HCT116 (cell line): ENCODE results near the gene AKAP5. TPM values are rescaled to one million over a fixed set of nuclear protein-coding genes. Genes with fewer than 3 reads are reported as not detected.

Experiments used
- ATAC-seq: fragments of 200-7000 bp; cut with Tn5 transposase; 2 replicates; pipeline ENCODE4 v1.9.1; 2020; ENCODE audit warnings: mild to moderate bottlenecking, moderate library complexity
- BruUV-seq: library from RNA; stranded (reverse); fragments of 400-500 nt; replicated peaks from 2 replicates; lab custom pipeline; 2021; lab: Mats Ljungman, UMichigan
- CTCF ChIA-PET: fragments of 300-600 bp; sonication (Branson Sonifier 250); formaldehyde crosslinking; loops from one replicate; lab custom pipeline; 2021; ENCODE audit warnings: antibody characterized with exemption; lab: Charles Lee
- POLR2A ChIA-PET: fragments of 300-600, 350-600 bp; sonication (Branson Sonifier 250); formaldehyde crosslinking; loops from one replicate; lab custom pipeline; 2021; ENCODE audit warnings: antibody characterized with exemption; lab: Charles Lee
- RAD21 ChIA-PET, 2 experiments: fragments of 300-600 bp; sonication (Branson Sonifier 250); formaldehyde crosslinking; loops; one replicate each; lab custom pipeline; 2023; ENCODE audit warnings: low total read pairs in 2 of 2; ENCODE audit not compliant: uncharacterized antibody in 2 of 2, unreplicated experiment in 2 of 2, low non-redundant PET in 1 of 2; lab: Charles Lee
- DNase-seq: peaks from one replicate; pipeline ENCODE4 v3.0.0-alpha.2; 2010; ENCODE audit warnings: low read depth, low spot score
- H2AFZ ChIP-seq: fragments of 200-600 bp; shearing (Covaris generic), sonication (generic); 2 replicates; pipeline ENCODE4 v1.6.1; 2017; ENCODE audit warnings: low read depth, mixed run types, mixed read lengths, antibody characterized with exemption, low read length; ENCODE audit not compliant: poor library complexity, severe bottlenecking
- H3K27ac ChIP-seq: 2 replicates; pipeline ENCODE4 v1.5.1; 2012; ENCODE audit warnings: low read depth, low read length
- H3K27me3 ChIP-seq: fragments of 200-600 bp; sonication (generic); 2 replicates; pipeline ENCODE4 v1.6.1; 2016; ENCODE audit warnings: mixed run types, low read length, mixed read lengths; ENCODE audit not compliant: insufficient read depth
- H3K36me3 ChIP-seq, 2 experiments: fragments of 200-500 bp in 1 of 2; fragments of 200-600 bp in 1 of 2; sonication (Bioruptor generic) in 1 of 2; sonication (generic) in 1 of 2; 2 replicates each; pipeline versions ENCODE4 v1.5.1 to v1.6.1; 2014 to 2016; ENCODE audit warnings: low read length in 2 of 2, inconsistent platforms in 1 of 2, mixed read lengths in 1 of 2, mixed run types in 1 of 2; ENCODE audit not compliant: insufficient read depth in 2 of 2, control insufficient read depth in 1 of 2
- H3K4me1 ChIP-seq, 2 experiments: fragments of 200-600 bp in 1 of 2; sonication (generic) in 1 of 2; 2 replicates each; pipeline versions ENCODE4 v1.5.1 to v1.6.1; 2012 to 2017; ENCODE audit warnings: low read length in 2 of 2, inconsistent platforms in 1 of 2, mild to moderate bottlenecking in 1 of 2, mixed read lengths in 1 of 2, mixed run types in 1 of 2, moderate library complexity in 1 of 2; ENCODE audit not compliant: insufficient read depth in 2 of 2, control insufficient read depth in 1 of 2
- H3K4me2 ChIP-seq: fragments of 200-600 bp; sonication (generic); 2 replicates; pipeline ENCODE4 v1.6.1; 2017; ENCODE audit warnings: mixed run types, low read length, mixed read lengths
- H3K4me3 ChIP-seq, 2 experiments: fragments of 200-600 bp in 1 of 2; sonication (generic) in 1 of 2; replicated peaks in 1 of 2; 2 replicates each; pipeline ENCODE4 v1.5.1; 2011 to 2016; ENCODE audit warnings: low read length in 2 of 2, control low read depth in 1 of 2, low read depth in 1 of 2, mild to moderate bottlenecking in 1 of 2, mixed read lengths in 1 of 2, mixed run types in 1 of 2
- H3K79me2 ChIP-seq: fragments of 200-600 bp; sonication (generic); 2 replicates; pipeline ENCODE4 v1.6.1; 2017; ENCODE audit warnings: mild to moderate bottlenecking, mixed run types, low read length, moderate library complexity, mixed read lengths; ENCODE audit not compliant: insufficient read depth
- H3K9ac ChIP-seq: fragments of 200-600 bp; sonication (generic); 2 replicates; pipeline ENCODE4 v1.6.1; 2016; ENCODE audit warnings: low read length, mixed read lengths
- H3K9me2 ChIP-seq: fragments of 200-600 bp; sonication (generic), shearing (Covaris generic); 2 replicates; pipeline ENCODE4 v1.6.1; 2017; ENCODE audit warnings: mixed run types, mild to moderate bottlenecking, moderate library complexity; ENCODE audit not compliant: insufficient read depth
- H3K9me3 ChIP-seq, 2 experiments: fragments of 200-500 bp in 1 of 2; fragments of 200-600 bp in 1 of 2; sonication (Bioruptor generic) in 1 of 2; sonication (generic) in 1 of 2; 2 replicates each; pipeline ENCODE4 v1.6.1; 2014 to 2017; ENCODE audit warnings: low read length in 2 of 2, mixed read lengths in 2 of 2, inconsistent platforms in 1 of 2, low read depth in 1 of 2, mild to moderate bottlenecking in 1 of 2, mixed run types in 1 of 2, moderate library complexity in 1 of 2; ENCODE audit not compliant: control insufficient read depth in 1 of 2, insufficient read depth in 1 of 2
- H4K20me1 ChIP-seq: fragments of 200-600 bp; sonication (generic), shearing (Covaris generic); 2 replicates; pipeline ENCODE4 v1.6.1; 2017; ENCODE audit warnings: mixed run types, mild to moderate bottlenecking, moderate library complexity; ENCODE audit not compliant: insufficient read depth
- CBX3 ChIP-seq: IDR thresholded peaks from 2 replicates; pipeline ENCODE4 v1.6.1; 2012; ENCODE audit warnings: low read depth
- CEBPB ChIP-seq: IDR thresholded peaks from 2 replicates; pipeline ENCODE4 v1.6.1; 2012; ENCODE audit warnings: low read depth
- ELF1 ChIP-seq: IDR thresholded peaks from 2 replicates; pipeline ENCODE4 v1.6.1; 2012; ENCODE audit warnings: low read depth, borderline replicate concordance
- EZH2 ChIP-seq: fragments of 200-600 bp; sonication (generic); IDR thresholded peaks from 2 replicates; pipeline ENCODE4 v1.6.1; 2017; ENCODE audit warnings: antibody characterized with exemption, mixed run types
- EZH2phosphoT487 ChIP-seq: fragments of 200-600 bp; IDR thresholded peaks from 2 replicates; pipeline ENCODE4 v1.6.1; 2018; ENCODE audit warnings: antibody characterized with exemption, borderline replicate concordance
- FOSL1 ChIP-seq: IDR thresholded peaks from 2 replicates; pipeline ENCODE4 v1.6.1; 2012; ENCODE audit warnings: low read depth
- JUND ChIP-seq: IDR thresholded peaks from 2 replicates; pipeline ENCODE4 v1.6.1; 2012
- POLR2A ChIP-seq: IDR thresholded peaks from 2 replicates; pipeline ENCODE4 v1.7.0; 2011; ENCODE audit warnings: borderline replicate concordance; ENCODE audit not compliant: insufficient read depth, insufficient read length; ENCODE audit errors: extremely low read depth
- POLR2AphosphoS5 ChIP-seq: IDR thresholded peaks from 2 replicates; pipeline ENCODE4 v1.6.1; 2011; ENCODE audit warnings: mild to moderate bottlenecking, low read depth, low read length, moderate library complexity
- RAD21 ChIP-seq: IDR thresholded peaks from 2 replicates; pipeline ENCODE4 v1.6.1; 2012; ENCODE audit warnings: low read depth, mild to moderate bottlenecking
- SRF ChIP-seq: IDR thresholded peaks from 2 replicates; pipeline ENCODE4 v1.6.1; 2012; ENCODE audit warnings: low read depth
- YY1 ChIP-seq: IDR thresholded peaks from 2 replicates; pipeline ENCODE4 v1.6.1; 2011; ENCODE audit warnings: low read length, low read depth, moderate library complexity, mild to moderate bottlenecking; ENCODE audit not compliant: insufficient replicate concordance; ENCODE audit errors: extremely low read depth
- ZFX ChIP-seq: fragments of 450-650 bp; IDR thresholded peaks from 2 replicates; pipeline ENCODE4 v1.6.1; 2017
- ZNF274 ChIP-seq: fragments of 200-500 bp; sonication (Bioruptor generic); IDR thresholded peaks from 2 replicates; pipeline ENCODE4 v1.6.1; 2014; ENCODE audit warnings: mild to moderate bottlenecking, low read depth, low read length, inconsistent platforms
- intact Hi-C: fragments of 100-400 bp; cut with micrococcal nuclease; formaldehyde crosslinking; loops from 2 replicates; pipeline ENCODE4 v1.10.0; 2022
- total RNA-seq: library from RNA; stranded (reverse); gene quantifications from one replicate; pipeline ENCODE4 v1.2.1, GENCODE V29; 2021; ENCODE audit not compliant: unreplicated experiment
- TF ChIP-seq, protein P1 (sequence below), 3 experiments: fragments of 200-600 bp in 1 of 3; sonication (generic) in 1 of 3; IDR thresholded peaks in 2 of 3; conservative IDR thresholded peaks in 1 of 3; 2 replicates each; pipeline ENCODE4 v1.5.1; 2012 to 2017; ENCODE audit warnings: low read depth in 2 of 3, low read length in 2 of 3, antibody characterized with exemption in 1 of 3, borderline replicate concordance in 1 of 3, control low read depth in 1 of 3, mild to moderate bottlenecking in 1 of 3, mixed read lengths in 1 of 3, mixed run types in 1 of 3, moderate library complexity in 1 of 3; ENCODE audit not compliant: insufficient read depth in 1 of 3
- TF ChIP-seq, protein P2 (sequence below): IDR thresholded peaks from 2 replicates; pipeline ENCODE4 v1.6.1; 2012; ENCODE audit warnings: low read depth
- TF ChIP-seq, protein P3 (sequence below): IDR thresholded peaks from 2 replicates; pipeline ENCODE4 v1.6.1; 2012

AKAP5 gene
- total RNA-seq, 1 experiment from 2014 or later: 0.54 TPM

DNA sequence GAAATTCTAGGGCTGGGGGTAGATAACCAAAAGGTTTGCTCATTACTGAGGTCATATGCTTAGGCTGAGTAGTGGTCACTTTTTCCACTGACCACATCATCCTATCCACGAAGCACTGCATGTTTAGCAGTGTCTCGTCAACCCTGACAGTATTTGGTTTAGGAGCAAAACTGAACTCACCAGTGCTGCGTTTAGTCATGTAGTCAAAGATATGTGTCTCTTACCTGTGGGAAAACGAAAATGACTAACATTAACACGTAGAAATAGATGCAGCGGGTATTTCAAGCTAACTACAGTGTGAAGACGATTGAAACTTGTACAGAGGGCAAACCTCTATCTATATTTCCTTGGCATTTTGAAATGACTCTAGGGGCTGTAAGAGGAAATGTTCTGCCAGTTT lies 42.5 kb upstream of the AKAP5 start:
- Histone ChIP-seq H3K9ac (no peak overlapping the region), H3K4me3 (no peak overlapping the region), H3K4me1 (peaks cover 8 to 13% of the 10 kb centered on the region in 2 experiments), H3K27me3 (no peaks in the 10 kb centered on the region), H3K79me2 (no peaks in the 10 kb centered on the region), H3K36me3 (peaks cover 11 to 54% of the 10 kb centered on the region in 2 experiments; a peak in 3 of 4 replicates), H3K27ac (no peak overlapping the region), H2AFZ (no peak overlapping the region), H4K20me1 (no peaks in the 10 kb centered on the region), H3K9me2 (no peaks in the 10 kb centered on the region), H3K9me3 (no peaks in the 10 kb centered on the region), H3K4me2 (no peak overlapping the region)
- POLR2A ChIA-PET: interaction anchor here (0.6 kb wide), 1 partner anchor 35 kb away, joined by 5 read pairs; the partner anchor contains the start of gene MTHFD1
- DNase-seq: no peak
- CTCF ChIA-PET: no interaction called here
- BruUV-seq: no TSS peak
- RAD21 ChIA-PET: no interaction called here
- no peak for TF ChIP-seq POLR2AphosphoS5
- no peak for TF ChIP-seq ZNF274
- TF ChIP-seq ELF1: no peak
- no peak for TF ChIP-seq YY1
- no peak for ATAC-seq
- intact Hi-C loops: no loop called here

DNA sequence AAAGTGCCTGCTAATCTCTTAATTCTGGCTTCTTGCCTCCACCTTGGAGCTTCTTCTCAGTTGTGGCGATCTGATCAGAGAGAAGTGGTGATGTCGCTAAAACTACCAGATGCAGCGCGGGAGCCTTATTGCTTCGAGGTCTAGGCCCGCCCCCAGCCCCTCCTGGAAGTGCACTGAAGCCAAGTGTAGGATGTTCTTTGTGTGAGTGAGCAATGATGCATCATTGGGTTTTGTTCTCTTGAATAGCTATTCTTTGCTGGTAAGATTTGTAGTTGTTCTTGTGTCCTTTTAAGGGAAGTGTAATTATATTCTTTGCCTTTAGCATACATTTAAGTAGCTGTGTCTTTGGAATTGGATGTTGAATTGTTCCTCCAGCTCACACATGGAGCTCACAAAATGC lies 41.3 kb upstream of the AKAP5 start:
- H3K4me3 ChIP-seq: no peak overlapping the region
- peaks cover 14 to 53% of the 10 kb centered on the region in 2 experiments; a peak in 3 of 4 replicates for H3K36me3 ChIP-seq
- H3K9me3 ChIP-seq: no peaks in the 10 kb centered on the region
- no peaks in the 10 kb centered on the region for H3K79me2 ChIP-seq
- BruUV-seq: no TSS peak
- ChIA-PET POLR2A (no interaction called here), RAD21 (no interaction called here), CTCF (interaction anchor here (0.6 kb wide), 1 partner anchor 36 kb away, joined by 3 read pairs; the partner anchor contains the start of gene MTHFD1)
- H3K27ac ChIP-seq: no peak overlapping the region
- no peaks in the 10 kb centered on the region for H3K27me3 ChIP-seq
- no peak overlapping the region for H3K4me2 ChIP-seq
- no peaks in the 10 kb centered on the region for H4K20me1 ChIP-seq
- DNase-seq: no peak
- H3K4me1 ChIP-seq: peaks cover 8 to 13% of the 10 kb centered on the region in 2 experiments
- no peak overlapping the region for H2AFZ ChIP-seq
- ATAC-seq: no peak
- H3K9me2 ChIP-seq: no peaks in the 10 kb centered on the region
- no peak overlapping the region for H3K9ac ChIP-seq
- intact Hi-C loops: no loop called here
- TF ChIP-seq, protein P1, sequence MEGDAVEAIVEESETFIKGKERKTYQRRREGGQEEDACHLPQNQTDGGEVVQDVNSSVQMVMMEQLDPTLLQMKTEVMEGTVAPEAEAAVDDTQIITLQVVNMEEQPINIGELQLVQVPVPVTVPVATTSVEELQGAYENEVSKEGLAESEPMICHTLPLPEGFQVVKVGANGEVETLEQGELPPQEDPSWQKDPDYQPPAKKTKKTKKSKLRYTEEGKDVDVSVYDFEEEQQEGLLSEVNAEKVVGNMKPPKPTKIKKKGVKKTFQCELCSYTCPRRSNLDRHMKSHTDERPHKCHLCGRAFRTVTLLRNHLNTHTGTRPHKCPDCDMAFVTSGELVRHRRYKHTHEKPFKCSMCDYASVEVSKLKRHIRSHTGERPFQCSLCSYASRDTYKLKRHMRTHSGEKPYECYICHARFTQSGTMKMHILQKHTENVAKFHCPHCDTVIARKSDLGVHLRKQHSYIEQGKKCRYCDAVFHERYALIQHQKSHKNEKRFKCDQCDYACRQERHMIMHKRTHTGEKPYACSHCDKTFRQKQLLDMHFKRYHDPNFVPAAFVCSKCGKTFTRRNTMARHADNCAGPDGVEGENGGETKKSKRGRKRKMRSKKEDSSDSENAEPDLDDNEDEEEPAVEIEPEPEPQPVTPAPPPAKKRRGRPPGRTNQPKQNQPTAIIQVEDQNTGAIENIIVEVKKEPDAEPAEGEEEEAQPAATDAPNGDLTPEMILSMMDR (IDR thresholded peaks at IDR 0.05 in 2 of 3, conservative IDR thresholded peaks at IDR 0.05 in 1 of 3; ENCODE audit: borderline replicate concordance in 1 of 3, insufficient read depth in 1 of 3, low read depth in 2 of 3, low read length in 2 of 3): no peak
- no peak for TF ChIP-seq CEBPB
- TF ChIP-seq CBX3: no peak
- no peak for TF ChIP-seq POLR2A
- TF ChIP-seq ZFX: no peak
- TF ChIP-seq, protein P2, sequence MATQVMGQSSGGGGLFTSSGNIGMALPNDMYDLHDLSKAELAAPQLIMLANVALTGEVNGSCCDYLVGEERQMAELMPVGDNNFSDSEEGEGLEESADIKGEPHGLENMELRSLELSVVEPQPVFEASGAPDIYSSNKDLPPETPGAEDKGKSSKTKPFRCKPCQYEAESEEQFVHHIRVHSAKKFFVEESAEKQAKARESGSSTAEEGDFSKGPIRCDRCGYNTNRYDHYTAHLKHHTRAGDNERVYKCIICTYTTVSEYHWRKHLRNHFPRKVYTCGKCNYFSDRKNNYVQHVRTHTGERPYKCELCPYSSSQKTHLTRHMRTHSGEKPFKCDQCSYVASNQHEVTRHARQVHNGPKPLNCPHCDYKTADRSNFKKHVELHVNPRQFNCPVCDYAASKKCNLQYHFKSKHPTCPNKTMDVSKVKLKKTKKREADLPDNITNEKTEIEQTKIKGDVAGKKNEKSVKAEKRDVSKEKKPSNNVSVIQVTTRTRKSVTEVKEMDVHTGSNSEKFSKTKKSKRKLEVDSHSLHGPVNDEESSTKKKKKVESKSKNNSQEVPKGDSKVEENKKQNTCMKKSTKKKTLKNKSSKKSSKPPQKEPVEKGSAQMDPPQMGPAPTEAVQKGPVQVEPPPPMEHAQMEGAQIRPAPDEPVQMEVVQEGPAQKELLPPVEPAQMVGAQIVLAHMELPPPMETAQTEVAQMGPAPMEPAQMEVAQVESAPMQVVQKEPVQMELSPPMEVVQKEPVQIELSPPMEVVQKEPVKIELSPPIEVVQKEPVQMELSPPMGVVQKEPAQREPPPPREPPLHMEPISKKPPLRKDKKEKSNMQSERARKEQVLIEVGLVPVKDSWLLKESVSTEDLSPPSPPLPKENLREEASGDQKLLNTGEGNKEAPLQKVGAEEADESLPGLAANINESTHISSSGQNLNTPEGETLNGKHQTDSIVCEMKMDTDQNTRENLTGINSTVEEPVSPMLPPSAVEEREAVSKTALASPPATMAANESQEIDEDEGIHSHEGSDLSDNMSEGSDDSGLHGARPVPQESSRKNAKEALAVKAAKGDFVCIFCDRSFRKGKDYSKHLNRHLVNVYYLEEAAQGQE: no peak
- TF ChIP-seq EZH2: no peak
- no peak for TF ChIP-seq POLR2AphosphoS5
- TF ChIP-seq ZNF274: no peak
- no peak for TF ChIP-seq EZH2phosphoT487
- TF ChIP-seq SRF: no peak
- no peak for TF ChIP-seq RAD21
- TF ChIP-seq FOSL1: no peak
- TF ChIP-seq JUND: no peak
- TF ChIP-seq, protein P3, sequence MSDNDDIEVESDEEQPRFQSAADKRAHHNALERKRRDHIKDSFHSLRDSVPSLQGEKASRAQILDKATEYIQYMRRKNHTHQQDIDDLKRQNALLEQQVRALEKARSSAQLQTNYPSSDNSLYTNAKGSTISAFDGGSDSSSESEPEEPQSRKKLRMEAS: no peak
